GM12891 (cell line): ENCODE measurements around the gene MTRF1L.

Experiments
- POLR2A ChIP-seq: IDR thresholded peaks from 2 replicates; pipeline ENCODE4 v1.6.1; 2011; ENCODE audit warnings: low read depth, low read length, control low read depth
- POLR2AphosphoS5 ChIP-seq: IDR thresholded peaks from 2 replicates; pipeline ENCODE4 v1.6.1; 2011; ENCODE audit warnings: low read depth, low read length, control low read depth
- SPI1 ChIP-seq: IDR thresholded peaks from 2 replicates; pipeline ENCODE4 v1.6.1; 2011; ENCODE audit warnings: low read depth, low read length, control low read depth
- TAF1 ChIP-seq: IDR thresholded peaks from 2 replicates; pipeline ENCODE4 v1.6.1; 2011; ENCODE audit warnings: low read depth, low read length, control low read depth

DNA sequence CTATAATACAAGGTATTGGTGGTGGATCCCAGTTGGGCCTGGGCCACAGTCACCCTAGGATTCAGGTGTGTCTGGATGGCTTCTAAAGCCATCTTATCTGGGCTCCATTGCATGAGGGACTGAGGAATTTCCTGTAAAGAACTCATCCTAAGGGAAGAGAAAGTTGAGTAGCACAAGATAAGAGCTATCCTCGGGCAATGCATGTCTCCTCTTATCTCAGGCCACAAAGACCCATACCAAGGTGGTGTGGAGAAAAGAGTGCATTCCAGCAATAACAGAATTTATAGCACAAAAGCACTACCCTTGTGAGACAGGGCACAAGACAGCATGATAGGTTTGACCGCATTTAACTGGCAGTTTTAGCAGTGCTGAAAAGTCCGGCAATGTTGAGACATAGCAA, 14.3 kb upstream of the MTRF1L start:
- no peak for TF ChIP-seq POLR2AphosphoS5
- no peak for TF ChIP-seq POLR2A
- no peak for TF ChIP-seq TAF1
- no peak for TF ChIP-seq SPI1
